ENCODE results near the gene DTWD2. TPM values are rescaled to one million over a fixed set of nuclear protein-coding genes. Genes with fewer than 3 reads are reported as not detected.

DTWD2 gene
- total RNA-seq, 4 donors from 2014 or later, result 7.1 to 15.3 (median 11.2) TPM

GRCh38 chr5:118946138-118946800, 42.1 kb downstream of the DTWD2 start:
- no peaks in the 10 kb centered on the region for H3K4me1 ChIP-seq
- no peaks in the 10 kb centered on the region for H3K27me3 ChIP-seq
- no peak overlapping the region for H3K4me3 ChIP-seq
- TF ChIP-seq POLR2AphosphoS5 (IDR thresholded peaks at IDR 0.05) (no peak), POLR2A (IDR thresholded peaks at IDR 0.05) (no peak), EP300 (IDR thresholded peaks at IDR 0.05) (no peak)
- TF ChIP-seq, protein P1, sequence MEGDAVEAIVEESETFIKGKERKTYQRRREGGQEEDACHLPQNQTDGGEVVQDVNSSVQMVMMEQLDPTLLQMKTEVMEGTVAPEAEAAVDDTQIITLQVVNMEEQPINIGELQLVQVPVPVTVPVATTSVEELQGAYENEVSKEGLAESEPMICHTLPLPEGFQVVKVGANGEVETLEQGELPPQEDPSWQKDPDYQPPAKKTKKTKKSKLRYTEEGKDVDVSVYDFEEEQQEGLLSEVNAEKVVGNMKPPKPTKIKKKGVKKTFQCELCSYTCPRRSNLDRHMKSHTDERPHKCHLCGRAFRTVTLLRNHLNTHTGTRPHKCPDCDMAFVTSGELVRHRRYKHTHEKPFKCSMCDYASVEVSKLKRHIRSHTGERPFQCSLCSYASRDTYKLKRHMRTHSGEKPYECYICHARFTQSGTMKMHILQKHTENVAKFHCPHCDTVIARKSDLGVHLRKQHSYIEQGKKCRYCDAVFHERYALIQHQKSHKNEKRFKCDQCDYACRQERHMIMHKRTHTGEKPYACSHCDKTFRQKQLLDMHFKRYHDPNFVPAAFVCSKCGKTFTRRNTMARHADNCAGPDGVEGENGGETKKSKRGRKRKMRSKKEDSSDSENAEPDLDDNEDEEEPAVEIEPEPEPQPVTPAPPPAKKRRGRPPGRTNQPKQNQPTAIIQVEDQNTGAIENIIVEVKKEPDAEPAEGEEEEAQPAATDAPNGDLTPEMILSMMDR (IDR thresholded peaks at IDR 0.05), result no peak
- H3K27ac ChIP-seq, result no peak overlapping the region
- no peak for DNase-seq (ENCODE audit: low spot score in 2 of 2)
- peaks cover 5% of the 10 kb centered on the region for H3K36me3 ChIP-seq
- 83% methylated on average over 2 of the region's 2 CpGs for WGBS
- no peaks in the 10 kb centered on the region for H3K9me3 ChIP-seq

DNA sequence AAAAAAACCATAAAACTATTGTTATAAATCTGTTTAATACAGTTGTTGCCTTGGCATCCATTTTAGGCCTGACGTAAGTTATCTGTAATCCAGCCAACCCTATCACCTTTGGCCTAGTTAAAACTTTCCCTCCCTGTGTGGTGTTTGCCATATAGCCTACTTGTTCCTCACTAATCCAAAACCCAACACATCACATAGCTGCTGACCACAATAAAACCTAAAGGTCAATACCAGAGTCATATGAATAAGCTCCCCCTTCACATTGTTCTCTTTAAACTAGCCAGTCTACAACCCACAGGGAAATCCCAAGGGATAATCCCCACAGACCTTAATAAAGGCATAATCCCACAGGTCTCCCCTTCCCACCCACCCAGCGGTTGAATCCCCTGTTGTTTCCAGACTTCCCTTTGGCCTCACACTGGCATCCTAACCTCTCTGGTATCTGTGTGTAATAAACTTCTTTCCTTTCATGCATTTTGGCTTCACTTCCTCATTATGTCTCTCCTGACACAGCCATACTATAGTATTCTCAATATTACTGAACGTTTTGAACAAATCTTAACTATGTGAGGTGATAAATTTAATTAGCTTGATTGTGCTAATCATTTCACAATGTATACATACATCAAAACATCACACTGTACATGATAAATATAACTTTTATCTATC, 50.8 kb downstream of the DTWD2 start:
- Histone ChIP-seq H3K4me3 (no peak overlapping the region), H3K36me3 (peaks cover 5% of the 10 kb centered on the region), H3K9me3 (no peaks in the 10 kb centered on the region), H3K27ac (no peak overlapping the region), H3K27me3 (no peaks in the 10 kb centered on the region), H3K4me1 (no peaks in the 10 kb centered on the region)
- no peak for DNase-seq (ENCODE audit: low spot score in 2 of 2)
- WGBS, result 81% methylated on average over 3 of the region's 3 CpGs
- TF ChIP-seq POLR2AphosphoS5 (IDR thresholded peaks at IDR 0.05) (no peak), POLR2A (IDR thresholded peaks at IDR 0.05) (no peak), EP300 (IDR thresholded peaks at IDR 0.05) (no peak)
- TF ChIP-seq, protein P1 (IDR thresholded peaks at IDR 0.05), result no peak

- H3K36me3 ChIP-seq, result no peaks in the 10 kb centered on the region
- H3K27ac ChIP-seq, result no peak overlapping the region
- no peaks in the 10 kb centered on the region for H3K27me3 ChIP-seq
- H3K4me1 ChIP-seq, result no peaks in the 10 kb centered on the region
- TF ChIP-seq POLR2AphosphoS5 (IDR thresholded peaks at IDR 0.05) (no peak), EP300 (IDR thresholded peaks at IDR 0.05) (no peak), POLR2A (IDR thresholded peaks at IDR 0.05) (no peak)
- TF ChIP-seq, protein P1 (IDR thresholded peaks at IDR 0.05), result no peak
- WGBS, result 91% methylated on average over 1 of the region's 1 CpG
- H3K9me3 ChIP-seq, result no peaks in the 10 kb centered on the region
- H3K4me3 ChIP-seq, result no peak overlapping the region
- no peak for DNase-seq (ENCODE audit: low spot score in 2 of 2)
Observed at GRCh38 chr5:118933703-118934102, 54.6 kb downstream of the DTWD2 start.

DNA sequence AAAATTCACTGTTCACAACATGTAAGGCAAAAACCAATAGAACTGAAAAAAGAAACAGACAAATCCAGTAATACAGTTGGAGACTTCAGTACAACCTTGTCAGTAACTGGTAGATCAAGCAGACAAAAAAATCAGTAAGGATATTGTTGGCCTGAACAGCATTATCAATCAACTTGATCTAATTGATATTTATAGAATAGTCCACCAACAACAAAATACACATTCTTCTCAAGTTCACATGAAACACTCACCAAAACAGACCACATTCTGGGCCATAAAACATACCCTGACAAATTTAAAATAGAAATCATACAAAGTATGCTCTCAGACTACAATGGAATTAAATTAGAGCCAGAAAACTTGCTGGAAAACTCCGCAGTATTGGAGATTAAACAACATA, 56.8 kb downstream of the DTWD2 start:
- DNase-seq (ENCODE audit: low spot score in 2 of 2), result no peak
- no peaks in the 10 kb centered on the region for H3K4me1 ChIP-seq
- H3K36me3 ChIP-seq, result peaks cover 4% of the 10 kb centered on the region
- TF ChIP-seq POLR2AphosphoS5 (IDR thresholded peaks at IDR 0.05) (no peak), POLR2A (IDR thresholded peaks at IDR 0.05) (no peak), EP300 (IDR thresholded peaks at IDR 0.05) (no peak)
- TF ChIP-seq, protein P1 (IDR thresholded peaks at IDR 0.05), result no peak
- H3K27me3 ChIP-seq, result no peaks in the 10 kb centered on the region
- no peaks in the 10 kb centered on the region for H3K9me3 ChIP-seq
- no peak overlapping the region for H3K27ac ChIP-seq
- 88% methylated on average over 1 of the region's 1 CpG for WGBS
- no peak overlapping the region for H3K4me3 ChIP-seq

DNA sequence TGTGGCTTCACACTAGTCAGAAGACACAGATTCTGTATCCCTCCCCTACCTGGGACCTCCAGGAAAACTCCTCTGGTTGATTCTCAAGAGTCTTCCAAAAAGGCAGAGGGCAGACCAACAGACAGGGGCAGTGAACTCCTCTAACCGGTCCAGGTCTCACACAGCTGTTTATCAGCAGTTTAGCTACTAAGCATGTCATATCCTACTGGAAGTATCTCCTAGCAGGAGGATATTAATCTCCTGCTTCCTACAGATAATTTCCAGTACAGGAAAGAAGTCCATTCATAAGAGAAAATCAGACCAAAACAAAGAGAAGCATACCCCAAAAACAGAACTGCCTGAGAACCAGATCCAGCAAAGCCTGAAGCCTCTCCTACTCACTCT, 64.3 kb downstream of the DTWD2 start:
- TF ChIP-seq POLR2A (IDR thresholded peaks at IDR 0.05), result no peak
- TF ChIP-seq, protein P1 (IDR thresholded peaks at IDR 0.05), result no peak
- no peak for TF ChIP-seq EP300 (IDR thresholded peaks at IDR 0.05)
- TF ChIP-seq POLR2AphosphoS5 (IDR thresholded peaks at IDR 0.05), result no peak
- Histone ChIP-seq H3K27ac (no peak overlapping the region), H3K4me1 (no peaks in the 10 kb centered on the region), H3K27me3 (no peaks in the 10 kb centered on the region), H3K9me3 (no peaks in the 10 kb centered on the region), H3K36me3 (peaks cover 6% of the 10 kb centered on the region), H3K4me3 (no peak overlapping the region)
- WGBS, result 100% methylated on average over 1 of the region's 1 CpG
- no peak for DNase-seq (ENCODE audit: low spot score in 2 of 2)
